ENCODE measurements around the gene SUPT3H.
A peak's percentile ranks its signal among the peaks of the same experiment; 100 is the strongest.
"Not testable (repeated sequence)": the region's sequence is repeated elsewhere in the genome, so short reads cannot be mapped to it uniquely, and the experiment has no call there.

SUPT3H gene

GRCh38 chr6:45320349-45320748 lies 57.4 kb downstream of the SUPT3H start:
- DNase-seq, result no peak

GRCh38 chr6:45314146-45314545 lies 63.6 kb downstream of the SUPT3H start:
- DNase-seq, result no peak

GRCh38 chr6:45310118-45310788 lies 67.5 kb downstream of the SUPT3H start:
- DNase-seq, result peak; percentile 58

- DNase-seq, result no peak
Measured at GRCh38 chr6:45305546-45305945, 72.2 kb downstream of the SUPT3H start.

GRCh38 chr6:45302832-45303231 lies 74.9 kb downstream of the SUPT3H start:
- DNase-seq, result no peak

GRCh38 chr6:45301348-45302142 lies 76.2 kb downstream of the SUPT3H start:
- no peak for DNase-seq

- DNase-seq, result no peak
Measured at GRCh38 chr6:45300736-45301135, 77.0 kb downstream of the SUPT3H start.

GRCh38 chr6:45299096-45299581 lies 78.6 kb downstream of the SUPT3H start:
- no peak for DNase-seq

GRCh38 chr6:45297320-45297719 lies 80.4 kb downstream of the SUPT3H start:
- DNase-seq, result no peak

GRCh38 chr6:45294065-45294701 lies 83.6 kb downstream of the SUPT3H start:
- DNase-seq, result not testable (repeated sequence)

GRCh38 chr6:45293306-45293705 lies 84.4 kb downstream of the SUPT3H start:
- peak; percentile 28 for DNase-seq

- no peak for DNase-seq
Measured at GRCh38 chr6:45289751-45290514, 87.8 kb downstream of the SUPT3H start.

GRCh38 chr6:45286707-45287106 lies 91.0 kb downstream of the SUPT3H start:
- DNase-seq, result not testable (repeated sequence)

- DNase-seq, result no peak
Measured at GRCh38 chr6:45278367-45278766, 99.4 kb downstream of the SUPT3H start.

GRCh38 chr6:45277741-45278140 lies 100.0 kb downstream of the SUPT3H start:
- not testable (repeated sequence) for DNase-seq

- no peak for DNase-seq
Measured at GRCh38 chr6:45275358-45275757, 102.4 kb downstream of the SUPT3H start.

- no peak for DNase-seq
Measured at GRCh38 chr6:45272626-45273025, 105.1 kb downstream of the SUPT3H start.

GRCh38 chr6:45265246-45265645 lies 112.5 kb downstream of the SUPT3H start:
- DNase-seq, result no peak

GRCh38 chr6:45260696-45261095 lies 117.0 kb downstream of the SUPT3H start:
- DNase-seq, result no peak

GRCh38 chr6:45256697-45257695 lies 120.7 kb downstream of the SUPT3H start:
- no peak for DNase-seq

GRCh38 chr6:45255434-45255833 lies 122.3 kb downstream of the SUPT3H start:
- DNase-seq, result no peak

GRCh38 chr6:45254253-45254652 lies 123.5 kb downstream of the SUPT3H start:
- no peak for DNase-seq

Measured in CD4-positive, alpha-beta T cell treated with Interleukin-12 subunit alpha and Interleukin-12 subunit beta, for 1 hour (primary cell).